CD4-positive, CD25-positive, alpha-beta regulatory T cell (primary cell): ENCODE results near the gene RASGRF2. TPM values are rescaled to one million over a fixed set of nuclear protein-coding genes. Genes with fewer than 3 reads are reported as not detected.

Experiments
- ATAC-seq, 2 donors: fragments of 150-1000 bp; cut with Tn5 transposase; one replicate each; pipeline ENCODE4 v1.10.0; 2021; ENCODE audit warnings: low read depth in 2 of 2, moderate number of reproducible peaks in 2 of 2, moderate library complexity in 1 of 2
- DNase-seq, 3 donors: peaks; one replicate each; pipeline versions ENCODE4 v3.0.0 to v3.0.0-alpha.2; 2012 to 2022; ENCODE audit warnings: mixed read lengths in 1 of 3
- H3K27ac ChIP-seq: one replicate; pipeline ENCODE4 v1.7.0; 2013; ENCODE audit warnings: mild to moderate bottlenecking, low read length; ENCODE audit not compliant: insufficient read depth, poor library complexity, severe bottlenecking
- H3K27me3 ChIP-seq: one replicate; pipeline ENCODE4 v1.7.0; 2013; ENCODE audit warnings: low read length; ENCODE audit not compliant: control insufficient read depth, insufficient read depth
- H3K36me3 ChIP-seq: one replicate; pipeline ENCODE4 v1.7.0; 2013; ENCODE audit warnings: mild to moderate bottlenecking, low read length, moderate library complexity; ENCODE audit not compliant: control insufficient read depth, insufficient read depth
- H3K4me1 ChIP-seq: 2 replicates; pipeline ENCODE4 v1.7.0; 2013; ENCODE audit warnings: mild to moderate bottlenecking, low read length; ENCODE audit not compliant: insufficient read depth, control insufficient read depth, poor library complexity, severe bottlenecking
- H3K4me3 ChIP-seq: one replicate; pipeline ENCODE4 v1.7.0; 2013; ENCODE audit warnings: low read depth, mild to moderate bottlenecking, low read length, moderate library complexity
- H3K9me3 ChIP-seq, 2 experiments: 1 replicate in 1 of 2; 2 replicates in 1 of 2; pipeline ENCODE4 v1.7.0; 2013; ENCODE audit warnings: low read length in 2 of 2, mild to moderate bottlenecking in 1 of 2, moderate library complexity in 1 of 2; ENCODE audit not compliant: control insufficient read depth in 2 of 2
- H3K27ac Mint-ChIP-seq, 3 donors: one replicate each; pipeline ENCODE4 v1.8.0; 2020 to 2022; ENCODE audit warnings: mild to moderate bottlenecking in 3 of 3, mixed read lengths in 3 of 3, moderate library complexity in 2 of 3
- H3K27me3 Mint-ChIP-seq: one replicate; pipeline ENCODE4 v1.8.0; 2022; ENCODE audit warnings: mild to moderate bottlenecking, mixed read lengths
- H3K36me3 Mint-ChIP-seq: one replicate; pipeline ENCODE4 v1.8.0; 2020; ENCODE audit warnings: mixed read lengths
- H3K4me1 Mint-ChIP-seq, 4 donors: one replicate each; pipeline ENCODE4 v1.8.0; 2020 to 2022; ENCODE audit warnings: mixed read lengths in 4 of 4, mild to moderate bottlenecking in 1 of 4
- H3K4me3 Mint-ChIP-seq, 4 donors: one replicate each; pipeline ENCODE4 v1.8.0; 2020 to 2022; ENCODE audit warnings: mild to moderate bottlenecking in 4 of 4, mixed read lengths in 4 of 4, moderate library complexity in 3 of 4
- H3K9me3 Mint-ChIP-seq, 7 donors: one replicate each; pipeline ENCODE4 v1.8.0; 2020 to 2022; ENCODE audit warnings: mixed read lengths in 7 of 7, mild to moderate bottlenecking in 3 of 7, moderate library complexity in 2 of 7
- polyA plus RNA-seq, 4 donors: library from polyadenylated mRNA; unstranded; fragments of 300-500 nt; fragmentation: Illumina TruSeq; gene quantifications; one replicate each; pipeline ENCODE4 v1.2.3, GENCODE V29; 2021
- total RNA-seq: library from RNA; stranded (reverse); gene quantifications from one replicate; pipeline ENCODE4 v1.2.3, GENCODE V29; 2022

RASGRF2 gene
- total and polyA plus RNA-seq, 5 donors from 2014 or later: 3.9 to 10.3 (median 8.9) TPM

DNA sequence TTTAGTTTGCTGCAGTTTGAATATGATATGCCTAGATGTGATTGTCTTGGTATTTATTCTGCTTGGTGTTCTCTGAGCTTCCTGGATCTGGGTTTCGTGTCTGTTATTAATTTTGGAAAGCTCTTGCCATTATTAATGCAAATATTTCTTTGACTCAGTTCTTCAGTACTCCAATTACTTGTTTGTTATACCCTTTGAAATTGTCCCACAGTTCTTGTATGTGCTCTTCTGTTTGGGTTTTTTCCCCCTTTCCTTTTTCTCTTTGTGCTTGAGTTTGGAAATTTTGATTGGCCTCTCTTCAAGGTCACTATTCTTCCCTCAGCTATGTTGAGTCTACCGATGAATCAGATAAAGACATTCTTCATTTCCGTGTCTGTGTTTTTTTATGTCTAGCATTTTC, 176.4 kb downstream of the RASGRF2 start:
- no peaks in the 10 kb centered on the region for H3K36me3 ChIP-seq
- H3K9me3 Mint-ChIP-seq: peaks cover 0 to 2% (median 0%) of the 10 kb centered on the region in 7 donors
- peaks cover 47% of the 10 kb centered on the region for H3K36me3 Mint-ChIP-seq
- no peak overlapping the region for H3K4me3 Mint-ChIP-seq
- no peaks in the 10 kb centered on the region for H3K9me3 ChIP-seq
- ATAC-seq (no peak), DNase-seq (no peak)
- no peaks in the 10 kb centered on the region for H3K4me1 ChIP-seq
- H3K4me3 ChIP-seq: no peak overlapping the region
- no peak overlapping the region for H3K27ac Mint-ChIP-seq
- peaks cover 0 to 5% (median 1%) of the 10 kb centered on the region in 4 donors for H3K4me1 Mint-ChIP-seq
- H3K27me3 ChIP-seq: no peaks in the 10 kb centered on the region
- no peak overlapping the region for H3K27ac ChIP-seq
- H3K27me3 Mint-ChIP-seq: peaks cover 9% of the 10 kb centered on the region

GRCh38 chr5:81137833-81138232, 177.7 kb downstream of the RASGRF2 start:
- no peak overlapping the region for H3K4me3 Mint-ChIP-seq
- Histone ChIP-seq H3K27ac (no peak overlapping the region), H3K4me3 (no peak overlapping the region), H3K27me3 (no peaks in the 10 kb centered on the region), H3K9me3 (no peaks in the 10 kb centered on the region), H3K4me1 (no peaks in the 10 kb centered on the region), H3K36me3 (no peaks in the 10 kb centered on the region)
- H3K9me3 Mint-ChIP-seq: peaks cover 0 to 2% (median 0%) of the 10 kb centered on the region in 7 donors
- H3K4me1 Mint-ChIP-seq: peaks cover 0 to 5% (median 1%) of the 10 kb centered on the region in 4 donors
- DNase-seq (no peak), ATAC-seq (no peak)
- peaks cover 9% of the 10 kb centered on the region for H3K27me3 Mint-ChIP-seq
- peaks cover 44% of the 10 kb centered on the region for H3K36me3 Mint-ChIP-seq
- H3K27ac Mint-ChIP-seq: no peak overlapping the region

DNA sequence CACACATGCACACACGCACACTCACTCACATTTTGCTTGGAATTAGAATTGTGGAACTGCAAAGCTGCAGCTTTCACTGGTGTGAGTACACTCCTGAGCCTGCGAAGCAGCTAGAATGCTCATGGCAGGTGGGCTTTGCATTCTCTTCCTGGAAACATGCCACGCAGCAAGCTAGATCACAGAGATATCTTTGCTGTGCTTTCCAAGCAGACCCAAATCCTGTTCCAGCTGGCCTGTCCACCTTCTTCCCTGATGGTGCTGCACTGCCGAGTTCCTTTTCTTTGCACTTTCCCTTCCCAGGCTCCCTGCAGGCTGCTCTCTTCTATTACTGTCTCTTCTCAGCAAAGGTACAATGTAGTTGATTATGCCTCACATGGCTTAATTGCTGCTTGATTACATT, 180.3 kb downstream of the RASGRF2 start:
- Mint-ChIP-seq H3K9me3 (peaks cover 0 to 2% (median 0%) of the 10 kb centered on the region in 7 donors), H3K27ac (no peak overlapping the region), H3K4me1 (peaks cover 0 to 4% (median 0%) of the 10 kb centered on the region in 4 donors), H3K27me3 (peaks cover 9% of the 10 kb centered on the region), H3K4me3 (no peak overlapping the region), H3K36me3 (peaks cover 37% of the 10 kb centered on the region)
- no peak overlapping the region for H3K4me3 ChIP-seq
- no peaks in the 10 kb centered on the region for H3K36me3 ChIP-seq
- DNase-seq (no peak), ATAC-seq (no peak)
- no peak overlapping the region for H3K27ac ChIP-seq
- H3K9me3 ChIP-seq: no peaks in the 10 kb centered on the region
- no peaks in the 10 kb centered on the region for H3K4me1 ChIP-seq
- H3K27me3 ChIP-seq: no peaks in the 10 kb centered on the region

DNA sequence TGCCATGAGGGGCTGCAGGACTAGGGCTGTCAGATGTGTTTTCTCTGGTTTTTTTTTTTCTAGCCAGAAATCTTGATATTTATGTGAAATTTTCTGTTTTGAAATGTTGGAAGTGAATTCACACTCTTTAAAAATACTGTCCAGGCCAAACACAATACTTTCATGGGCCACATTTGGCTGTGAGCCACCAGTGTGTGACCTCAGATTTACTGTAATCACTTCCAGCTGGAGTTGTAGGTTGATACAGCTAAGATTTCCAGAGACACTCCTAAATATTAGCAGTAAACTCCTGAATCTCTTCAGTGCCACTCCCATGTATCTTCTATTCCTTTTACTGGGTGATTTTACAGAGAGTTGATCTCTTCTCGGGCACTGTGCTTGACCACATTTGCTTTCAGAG, 180.8 kb downstream of the RASGRF2 start:
- no peak for ATAC-seq
- peaks cover 9% of the 10 kb centered on the region for H3K27me3 Mint-ChIP-seq
- H3K9me3 ChIP-seq: no peaks in the 10 kb centered on the region
- peaks cover 34% of the 10 kb centered on the region for H3K36me3 Mint-ChIP-seq
- no peak for DNase-seq
- peaks cover 0 to 4% (median 0%) of the 10 kb centered on the region in 4 donors for H3K4me1 Mint-ChIP-seq
- H3K36me3 ChIP-seq: no peaks in the 10 kb centered on the region
- H3K27ac Mint-ChIP-seq: no peak overlapping the region
- H3K4me3 ChIP-seq: no peak overlapping the region
- no peak overlapping the region for H3K4me3 Mint-ChIP-seq
- no peaks in the 10 kb centered on the region for H3K27me3 ChIP-seq
- no peak overlapping the region for H3K27ac ChIP-seq
- H3K9me3 Mint-ChIP-seq: peaks cover 0 to 2% (median 0%) of the 10 kb centered on the region in 7 donors
- H3K4me1 ChIP-seq: no peaks in the 10 kb centered on the region

GRCh38 chr5:81142108-81142507, 181.9 kb downstream of the RASGRF2 start:
- peaks cover 25% of the 10 kb centered on the region for H3K36me3 Mint-ChIP-seq

DNA sequence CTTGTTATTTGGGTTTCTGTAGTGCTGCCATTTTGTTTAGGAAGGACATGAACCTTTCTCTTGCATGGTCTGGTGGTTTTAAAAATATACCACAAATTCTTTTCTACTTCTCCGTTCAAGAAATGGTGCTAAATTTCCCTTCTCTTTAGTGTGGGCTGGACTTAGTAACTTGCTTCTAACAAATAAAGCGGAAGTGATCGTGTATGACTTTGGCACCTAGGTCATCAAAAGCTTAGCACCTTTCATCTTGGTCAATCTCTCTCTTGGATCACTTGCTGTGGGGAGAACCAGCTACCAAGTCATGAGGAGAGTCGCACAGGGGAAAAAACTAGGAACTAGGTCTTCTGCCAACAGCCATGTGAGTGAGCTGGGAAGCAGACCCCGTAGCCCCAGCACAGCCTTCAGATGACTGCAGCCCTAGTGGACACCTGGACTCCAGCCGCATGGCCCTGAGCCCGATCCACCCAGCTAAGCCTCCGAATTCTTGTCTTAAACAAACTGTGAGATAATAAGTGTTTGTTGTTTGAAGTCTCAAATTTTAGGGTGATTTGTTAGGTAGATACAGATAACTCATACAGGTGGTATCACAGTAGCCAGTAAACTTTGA, 185.3 kb downstream of the RASGRF2 start:
- Mint-ChIP-seq H3K36me3 (peaks cover 10% of the 10 kb centered on the region), H3K4me1 (peaks cover 0 to 16% (median 3%) of the 10 kb centered on the region in 4 donors), H3K9me3 (peaks cover 0 to 2% (median 0%) of the 10 kb centered on the region in 7 donors), H3K27ac (peak overlapping the region in 1 of 3 donors; percentile 29), H3K27me3 (peaks cover 6% of the 10 kb centered on the region), H3K4me3 (no peak overlapping the region)
- DNase-seq (no peak), ATAC-seq (no peak)
- H3K36me3 ChIP-seq: no peaks in the 10 kb centered on the region
- no peaks in the 10 kb centered on the region for H3K4me1 ChIP-seq
- no peaks in the 10 kb centered on the region for H3K27me3 ChIP-seq
- no peaks in the 10 kb centered on the region for H3K9me3 ChIP-seq
- no peak overlapping the region for H3K4me3 ChIP-seq
- no peak overlapping the region for H3K27ac ChIP-seq

More at GRCh38 chr5:81142108-81142507, 181.9 kb downstream of the RASGRF2 start:
- H3K9me3 Mint-ChIP-seq: peaks cover 0 to 2% (median 0%) of the 10 kb centered on the region in 7 donors
- peaks cover 0 to 5% (median under 1%) of the 10 kb centered on the region in 4 donors for H3K4me1 Mint-ChIP-seq
- Histone ChIP-seq H3K27ac (no peak overlapping the region), H3K4me3 (no peak overlapping the region), H3K27me3 (no peaks in the 10 kb centered on the region), H3K9me3 (no peaks in the 10 kb centered on the region), H3K4me1 (no peaks in the 10 kb centered on the region), H3K36me3 (no peaks in the 10 kb centered on the region)
- H3K27ac Mint-ChIP-seq: no peak overlapping the region
- H3K4me3 Mint-ChIP-seq: no peak overlapping the region
- DNase-seq: no peak
- no peak for ATAC-seq
- peaks cover 9% of the 10 kb centered on the region for H3K27me3 Mint-ChIP-seq

GRCh38 chr5:81146031-81146430, 185.9 kb downstream of the RASGRF2 start:
- Histone ChIP-seq H3K4me3 (no peak overlapping the region), H3K9me3 (no peaks in the 10 kb centered on the region), H3K27ac (no peak overlapping the region), H3K4me1 (no peaks in the 10 kb centered on the region), H3K36me3 (no peaks in the 10 kb centered on the region), H3K27me3 (no peaks in the 10 kb centered on the region)
- Mint-ChIP-seq H3K9me3 (peaks cover 0 to 2% (median 0%) of the 10 kb centered on the region in 7 donors), H3K4me1 (peaks cover 0 to 16% (median 3%) of the 10 kb centered on the region in 4 donors), H3K27ac (peak overlapping the region in 1 of 3 donors; percentile 29), H3K4me3 (no peak overlapping the region), H3K36me3 (peaks cover 7% of the 10 kb centered on the region), H3K27me3 (peaks cover 6% of the 10 kb centered on the region)
- ATAC-seq: no peak
- no peak for DNase-seq
